ENCODE measurements around the gene KICS2. TPM values are rescaled to one million over a fixed set of nuclear protein-coding genes. Genes with fewer than 3 reads are reported as not detected.

KICS2 gene
- total RNA-seq, 1 experiment from 2014 or later: 12.6 TPM

GRCh38 chr12:64240781-64241180 is 18.7 kb upstream of the KICS2 start:
- no peak for DNase-seq
- Mint-ChIP-seq H3K4me3 (ENCODE audit: low read depth, unreplicated experiment) (no peak overlapping the region), H3K27me3 (ENCODE audit: unreplicated experiment) (no peaks in the 10 kb centered on the region), H3K36me3 (ENCODE audit: insufficient read depth, unreplicated experiment) (no peaks in the 10 kb centered on the region), H3K27ac (ENCODE audit: unreplicated experiment) (no peak overlapping the region), H3K4me1 (ENCODE audit: low read depth, unreplicated experiment) (no peaks in the 10 kb centered on the region), H3K9me3 (ENCODE audit: low read depth, unreplicated experiment) (no peaks in the 10 kb centered on the region)
- no TSS peak for BruUV-seq (replicated peaks)
- intact Hi-C loops (cut with micrococcal nuclease; ENCODE audit: unreplicated experiment): no loop called here
- TF ChIP-seq CTCF (IDR thresholded peaks at IDR 0.05; ENCODE audit: unreplicated experiment): no peak
- CTCF ChIA-PET: no interaction called here

GRCh38 chr12:64237382-64237781 is 15.3 kb upstream of the KICS2 start:
- Mint-ChIP-seq H3K4me1 (ENCODE audit: low read depth, unreplicated experiment) (no peaks in the 10 kb centered on the region), H3K27ac (ENCODE audit: unreplicated experiment) (no peak overlapping the region), H3K4me3 (ENCODE audit: low read depth, unreplicated experiment) (no peak overlapping the region), H3K27me3 (ENCODE audit: unreplicated experiment) (no peaks in the 10 kb centered on the region), H3K9me3 (ENCODE audit: low read depth, unreplicated experiment) (no peaks in the 10 kb centered on the region), H3K36me3 (ENCODE audit: insufficient read depth, unreplicated experiment) (no peaks in the 10 kb centered on the region)
- BruUV-seq (replicated peaks): no TSS peak
- no peak for TF ChIP-seq CTCF (IDR thresholded peaks at IDR 0.05; ENCODE audit: unreplicated experiment)
- DNase-seq: no peak
- intact Hi-C loops (cut with micrococcal nuclease; ENCODE audit: unreplicated experiment): no loop called here
- CTCF ChIA-PET: interaction anchor here (1.2 kb wide), 1 partner anchor 398 kb away, joined by 3 read pairs; no protein-coding TSS in a partner anchor

- no peak overlapping the region for H3K27ac Mint-ChIP-seq (ENCODE audit: unreplicated experiment)
- no peak for DNase-seq
- CTCF ChIA-PET: interaction anchor here (1.1 kb wide), 1 partner anchor 397 kb away, joined by 4 read pairs; no protein-coding TSS in a partner anchor
- H3K27me3 Mint-ChIP-seq (ENCODE audit: unreplicated experiment): no peaks in the 10 kb centered on the region
- no peaks in the 10 kb centered on the region for H3K36me3 Mint-ChIP-seq (ENCODE audit: insufficient read depth, unreplicated experiment)
- TF ChIP-seq CTCF (IDR thresholded peaks at IDR 0.05; ENCODE audit: unreplicated experiment): no peak
- H3K4me1 Mint-ChIP-seq (ENCODE audit: low read depth, unreplicated experiment): no peaks in the 10 kb centered on the region
- no peaks in the 10 kb centered on the region for H3K9me3 Mint-ChIP-seq (ENCODE audit: low read depth, unreplicated experiment)
- intact Hi-C loops (cut with micrococcal nuclease; ENCODE audit: unreplicated experiment): no loop called here
- no peak overlapping the region for H3K4me3 Mint-ChIP-seq (ENCODE audit: low read depth, unreplicated experiment)
- BruUV-seq (replicated peaks): no TSS peak
Measured at GRCh38 chr12:64236549-64236948, 14.5 kb upstream of the KICS2 start.

- no peak for DNase-seq
- Mint-ChIP-seq H3K27me3 (ENCODE audit: unreplicated experiment) (no peaks in the 10 kb centered on the region), H3K27ac (ENCODE audit: unreplicated experiment) (no peak overlapping the region), H3K4me3 (ENCODE audit: low read depth, unreplicated experiment) (no peak overlapping the region), H3K36me3 (ENCODE audit: insufficient read depth, unreplicated experiment) (no peaks in the 10 kb centered on the region), H3K4me1 (ENCODE audit: low read depth, unreplicated experiment) (no peaks in the 10 kb centered on the region), H3K9me3 (ENCODE audit: low read depth, unreplicated experiment) (no peaks in the 10 kb centered on the region)
- CTCF ChIA-PET: interaction anchor here (0.5 kb wide), 1 partner anchor 25 kb away, joined by 3 read pairs; no protein-coding TSS in a partner anchor
- intact Hi-C loops (cut with micrococcal nuclease; ENCODE audit: unreplicated experiment): no loop called here
- BruUV-seq (replicated peaks): no TSS peak
- TF ChIP-seq CTCF (IDR thresholded peaks at IDR 0.05; ENCODE audit: unreplicated experiment): no peak
Measured at GRCh38 chr12:64232196-64232595, 10.1 kb upstream of the KICS2 start.
